GM13976 (cell line): ENCODE data around the gene FRMD6.

Experiments used
- DNase-seq: peaks from one replicate; pipeline ENCODE4 v3.0.0; 2012; ENCODE audit warnings: low spot score
- CTCF ChIP-seq: IDR thresholded peaks from 2 replicates; pipeline ENCODE4 v1.5.1; 2012; ENCODE audit warnings: borderline replicate concordance, mild to moderate bottlenecking; ENCODE audit not compliant: insufficient read depth; ENCODE audit errors: extremely low read depth, missing control alignments, control extremely low read depth
- in situ Hi-C: fragments of 300-500 bp; cut with MboI; formaldehyde crosslinking; loops from one replicate; pipeline ENCODE4 v1.12.0; 2022; ENCODE audit warnings: low sequenced_read_pairs, mixed read lengths, inconsistent platforms; ENCODE audit not compliant: unreplicated experiment

Gene FRMD6

GRCh38 chr14:51651388-51652167 lies at the start of gene FRMD6:
Gene FRMD6 (plus strand): TSS chr14:51651910. CDS start chr14:51689837, 37,927 bp downstream.
- in situ Hi-C loops = no loop called here
- peak; percentile 96 for DNase-seq
- TF ChIP-seq CTCF = peak; percentile 82

DNA sequence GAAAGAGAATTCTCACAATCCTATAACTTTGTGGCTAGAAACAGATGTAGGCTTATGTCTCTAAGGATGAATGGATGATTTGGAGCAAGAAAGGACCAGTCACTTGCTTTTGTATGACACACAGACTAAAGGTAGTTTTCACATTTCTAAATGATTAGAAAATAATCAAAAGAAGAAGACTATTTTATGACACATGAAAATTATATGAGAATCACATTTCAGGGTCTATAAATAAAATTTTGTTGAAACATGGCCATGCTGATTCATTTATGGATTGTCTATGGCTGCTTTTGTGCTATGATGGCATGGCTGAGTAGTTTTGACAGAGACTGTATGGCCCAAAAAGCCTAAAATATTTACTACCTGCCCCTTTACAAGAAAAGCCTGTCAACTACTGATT lies 49.4 kb upstream of the FRMD6 start:
- no peak for DNase-seq
- in situ Hi-C loops = no loop called here
- TF ChIP-seq CTCF = no peak

DNA sequence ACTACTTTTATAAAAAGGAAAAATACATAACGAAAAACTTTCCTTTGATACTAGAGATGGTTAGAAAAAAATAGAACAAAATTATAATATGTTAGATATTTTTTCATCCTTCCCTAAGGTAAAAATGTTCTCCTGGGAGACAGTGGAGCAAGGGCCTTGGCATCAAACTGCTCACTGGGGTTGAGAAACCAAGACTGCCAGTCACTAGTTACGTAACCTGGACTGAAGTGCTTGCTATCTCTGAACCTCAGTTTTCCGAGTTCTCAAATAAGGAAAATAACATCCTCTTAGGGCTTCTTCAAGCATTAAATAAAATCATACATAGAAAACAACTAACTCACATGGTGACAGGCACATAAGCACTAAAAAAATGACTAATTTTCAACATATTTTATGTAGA lies 48.2 kb upstream of the FRMD6 start:
- DNase-seq = no peak
- TF ChIP-seq CTCF = no peak
- in situ Hi-C loops = no loop called here

DNA sequence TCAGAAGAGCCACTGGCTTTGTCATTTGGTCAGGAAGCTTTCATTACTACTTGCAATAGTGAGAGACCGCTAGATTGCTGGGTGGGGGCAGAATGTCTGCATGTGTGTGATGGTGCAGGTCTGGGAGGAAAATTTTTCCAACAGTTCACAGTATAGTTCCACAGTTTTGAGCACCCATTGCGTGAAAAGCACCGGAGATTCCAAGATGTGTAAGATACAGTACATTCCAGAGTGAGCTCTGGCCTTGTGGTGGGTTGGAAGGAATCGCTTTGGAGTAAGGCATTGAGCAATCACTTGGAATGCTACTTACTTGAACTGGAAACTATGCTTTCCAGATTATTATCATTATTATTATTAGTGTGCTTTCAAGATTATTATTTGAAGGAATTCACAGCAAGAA lies 47.6 kb upstream of the FRMD6 start:
- no peak for DNase-seq
- in situ Hi-C loops = no loop called here

DNA sequence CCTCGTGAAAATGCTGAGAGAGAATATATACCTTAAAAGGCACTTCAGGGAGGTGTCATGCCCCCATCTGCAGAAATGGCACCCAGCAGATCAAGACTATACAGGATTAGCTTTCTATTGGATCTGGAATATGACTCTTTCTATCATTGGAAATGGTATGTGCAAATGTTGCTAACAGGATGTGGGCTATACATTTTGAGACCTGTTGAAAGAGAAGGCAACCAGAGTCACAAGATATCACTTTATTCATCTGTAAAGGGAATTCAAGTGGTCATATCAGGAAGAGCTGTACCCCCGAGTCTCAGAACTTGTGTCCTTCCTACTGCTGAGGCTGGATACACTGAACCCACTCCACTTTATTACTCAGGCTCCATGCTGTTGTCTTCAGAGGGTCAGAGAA lies 46.1 kb upstream of the FRMD6 start:
- in situ Hi-C loops = no loop called here

More for the DNA sequence above, 47.6 kb upstream of the FRMD6 start:
- TF ChIP-seq CTCF = no peak

GRCh38 chr14:51607711-51608110 lies 44.0 kb upstream of the FRMD6 start:
- TF ChIP-seq CTCF = no peak
- in situ Hi-C loops = no loop called here
- DNase-seq = no peak

More for the DNA sequence above, 46.1 kb upstream of the FRMD6 start:
- no peak for DNase-seq
- TF ChIP-seq CTCF = no peak
